GM12878 (cell line): ENCODE results near the gene CD70. TPM values are rescaled to one million over a fixed set of nuclear protein-coding genes. Genes with fewer than 3 reads are reported as not detected.

Experiments used
- BHLHE40 ChIP-seq, 2 experiments: fragments of 450-650 bp in 1 of 2; IDR thresholded peaks; 2 replicates each; pipeline ENCODE4 v1.6.1; 2011 to 2017; ENCODE audit warnings: low read depth in 2 of 2, borderline replicate concordance in 1 of 2, improper control_type of control experiment in 1 of 2, low read length in 1 of 2, mild to moderate bottlenecking in 1 of 2
- CHD1 ChIP-seq: IDR thresholded peaks from 2 replicates; pipeline ENCODE4 v1.6.1; 2012; ENCODE audit warnings: low read depth, low read length, improper control_type of control experiment
- CREM ChIP-seq: IDR thresholded peaks from 2 replicates; pipeline ENCODE4 v1.6.1; 2014; ENCODE audit warnings: antibody characterized with exemption, low read depth
- E4F1 ChIP-seq: fragments of 450-650 bp; IDR thresholded peaks from 2 replicates; pipeline ENCODE4 v1.6.1; 2018; ENCODE audit warnings: borderline replicate concordance, mild to moderate bottlenecking; ENCODE audit not compliant: partially characterized antibody
- ELK1 ChIP-seq: IDR thresholded peaks from 2 replicates; pipeline ENCODE4 v1.6.1; 2012; ENCODE audit warnings: low read depth, low read length, improper control_type of control experiment
- MYC ChIP-seq: IDR thresholded peaks from 2 replicates; pipeline ENCODE4 v1.6.1; 2011; ENCODE audit warnings: mild to moderate bottlenecking, low read length, moderate library complexity, inconsistent platforms; ENCODE audit not compliant: insufficient read depth, insufficient replicate concordance, insufficient read length, severe bottlenecking
- NFIC ChIP-seq: IDR thresholded peaks from 2 replicates; pipeline ENCODE4 v1.6.1; 2012; ENCODE audit warnings: low read depth, mild to moderate bottlenecking, inconsistent platforms, low read length, moderate library complexity
- PAX8 ChIP-seq: fragments of 450-650 bp; IDR thresholded peaks from 2 replicates; pipeline ENCODE4 v1.6.1; 2017; ENCODE audit warnings: mild to moderate bottlenecking, moderate library complexity
- PKNOX1 ChIP-seq: fragments of 450-650 bp; IDR thresholded peaks from 2 replicates; pipeline ENCODE4 v1.6.1; 2016; ENCODE audit warnings: mild to moderate bottlenecking
- POLR2AphosphoS2 ChIP-seq: IDR thresholded peaks from 2 replicates; pipeline ENCODE4 v1.6.1; 2011; ENCODE audit warnings: low read depth, mild to moderate bottlenecking, low read length, improper control_type of control experiment, moderate library complexity
- POU2F2 ChIP-seq: IDR thresholded peaks from 3 replicates; pipeline ENCODE4 v1.6.1; 2011; ENCODE audit warnings: low read depth, mild to moderate bottlenecking, low read length, borderline replicate concordance
- PRDM15 ChIP-seq: fragments of 450-650 bp; formaldehyde crosslinking; IDR thresholded peaks from 2 replicates; pipeline ENCODE4 v1.4.0; 2020; ENCODE audit warnings: mild to moderate bottlenecking, moderate library complexity
- TAF1 ChIP-seq: IDR thresholded peaks from 2 replicates; pipeline ENCODE4 v1.6.1; 2011; ENCODE audit warnings: mild to moderate bottlenecking, low read depth, low read length, borderline replicate concordance
- USF2 ChIP-seq: IDR thresholded peaks from 2 replicates; pipeline ENCODE4 v1.6.1; 2011; ENCODE audit warnings: low read depth, low read length, improper control_type of control experiment, borderline replicate concordance
- ZBTB11 ChIP-seq: fragments of 450-650 bp; formaldehyde crosslinking; IDR thresholded peaks from 2 replicates; pipeline ENCODE4 v1.5.0; 2022; ENCODE audit warnings: mild to moderate bottlenecking, missing genetic modification characterization
- polyA plus RNA-seq, 11 experiments: library from polyadenylated mRNA; depleted of rRNA in 4 of 11; unstranded in 6 of 11; stranded (reverse) in 5 of 11; fragments of >200 nt; fragmentation: Nextera tagmentation in 4 of 11; fragmentation: Illumina TruSeq in 1 of 11; extraction: Ambion mirVana in 4 of 11; extraction: Trizol in 1 of 11; gene quantifications; 1 replicate in 1 of 11; 2 replicates in 10 of 11; pipeline versions ENCODE4 v1.2.1 to v1.2.3, GENCODE V29; 2011 to 2016; ENCODE audit warnings: inconsistent platforms in 2 of 11, missing spikeins in 2 of 11, low read depth in 1 of 11
- total RNA-seq, 4 experiments: library from RNA; depleted of rRNA in 3 of 4; stranded (reverse); fragments of >200 nt in 3 of 4; fragmentation: Illumina TruSeq in 1 of 4; extraction: Trizol in 1 of 4; gene quantifications; 2 replicates each; pipeline versions ENCODE4 v1.2.1 to v1.2.3, GENCODE V29; 2013 to 2021

Gene CD70
- total and polyA plus RNA-seq, 10 of the 15 experiments (the other 5 are each of a cell fraction or from before 2014, with no cell fraction given) = 16.4 to 441 (median 265) TPM

- no peak for TF ChIP-seq USF2
- TF ChIP-seq POU2F2 = no peak
- TF ChIP-seq CHD1 = no peak; the same call in 1 of the 2 replicates
- TF ChIP-seq TAF1 = peak; percentile 65; the same call in 1 of the 2 replicates
- TF ChIP-seq NFIC = 0 out of 2 replicates have a peak, but pooled peaks have one; percentile 2
- no peak for TF ChIP-seq E4F1
- TF ChIP-seq MYC = no peak
- no peak for TF ChIP-seq BHLHE40 (IDR thresholded peaks at IDR 0.05; ENCODE audit: borderline replicate concordance in 1 of 2, low read depth in 2 of 2, low read length in 1 of 2)
- no peak for TF ChIP-seq PKNOX1
- TF ChIP-seq PRDM15 = peak; percentile 70
- 0 out of 2 replicates have a peak, but pooled peaks have one; percentile 7 for TF ChIP-seq ZBTB11 (CRISPR knock-in tag)
- no peak for TF ChIP-seq CREM
- TF ChIP-seq PAX8 = no peak
- 0 out of 2 replicates have a peak, but pooled peaks have one; percentile 3 for TF ChIP-seq POLR2AphosphoS2
- TF ChIP-seq ELK1 = no peak
Observed at GRCh38 chr19:6590258-6590826, 608 bp downstream of the CD70 start (continued).
